IPS-18c (cell line): Measurements from ENCODE around the gene RITA1.

ENCODE experiments used
- H3K4me3 ChIP-seq: 2 replicates; pipeline ENCODE4 v1.7.0; 2013; ENCODE audit warnings: low read depth, mild to moderate bottlenecking, low read length, moderate library complexity; ENCODE audit not compliant: insufficient read depth
- H3K9me3 ChIP-seq: one replicate; pipeline ENCODE4 v1.6.1; 2013; ENCODE audit warnings: mild to moderate bottlenecking, low read length, moderate library complexity; ENCODE audit not compliant: control insufficient read depth, insufficient read depth

Gene RITA1

GRCh38 chr12:113211160-113211559 lies 25.6 kb downstream of the RITA1 start:
- no peaks in the 10 kb centered on the region for H3K9me3 ChIP-seq
- no peak overlapping the region for H3K4me3 ChIP-seq

- no peak overlapping the region for H3K4me3 ChIP-seq
- no peaks in the 10 kb centered on the region for H3K9me3 ChIP-seq
Measured at GRCh38 chr12:113214895-113215400, 29.4 kb downstream of the RITA1 start.

- Histone ChIP-seq H3K9me3 (no peaks in the 10 kb centered on the region), H3K4me3 (no peak overlapping the region)
Measured at GRCh38 chr12:113216027-113216426, 30.5 kb downstream of the RITA1 start.

GRCh38 chr12:113220593-113221180 lies 35.2 kb downstream of the RITA1 start:
- H3K4me3 ChIP-seq: peak overlapping the region; percentile 54

GRCh38 chr12:113221181-113221996 lies 35.9 kb downstream of the RITA1 start, which contains the start of gene TPCN1:
Gene TPCN1, plus strand, starts transcription at chr12:113221464. Its CDS starts 5,389 bp downstream, at chr12:113226853.
- peaks cover 3% of the 10 kb centered on the region for H3K9me3 ChIP-seq
- H3K4me3 ChIP-seq: peak within 1 kb of the TSS; percentile 82

More at GRCh38 chr12:113220593-113221180, 35.2 kb downstream of the RITA1 start:
- peaks cover 3% of the 10 kb centered on the region for H3K9me3 ChIP-seq

- peak overlapping the region; percentile 82 for H3K4me3 ChIP-seq
- H3K9me3 ChIP-seq: peaks cover 3% of the 10 kb centered on the region
Measured at GRCh38 chr12:113221997-113222729, 36.6 kb downstream of the RITA1 start.

- peaks cover 3% of the 10 kb centered on the region for H3K9me3 ChIP-seq
- no peak overlapping the region for H3K4me3 ChIP-seq
Measured at GRCh38 chr12:113222730-113223531, 37.4 kb downstream of the RITA1 start.

- H3K4me3 ChIP-seq: no peak overlapping the region
- peaks cover 3% of the 10 kb centered on the region for H3K9me3 ChIP-seq
Measured at GRCh38 chr12:113224955-113225354, 39.4 kb downstream of the RITA1 start.

- H3K9me3 ChIP-seq: peaks cover 4% of the 10 kb centered on the region
- no peak overlapping the region for H3K4me3 ChIP-seq
Measured at GRCh38 chr12:113226696-113227568, 41.4 kb downstream of the RITA1 start.

- peaks cover 4% of the 10 kb centered on the region for H3K9me3 ChIP-seq
Measured at GRCh38 chr12:113227686-113228391, 42.3 kb downstream of the RITA1 start.

GRCh38 chr12:113228394-113229028 lies 43.0 kb downstream of the RITA1 start:
- no peak overlapping the region for H3K4me3 ChIP-seq
- peaks cover 4% of the 10 kb centered on the region for H3K9me3 ChIP-seq

More at GRCh38 chr12:113227686-113228391, 42.3 kb downstream of the RITA1 start:
- H3K4me3 ChIP-seq: no peak overlapping the region

- Histone ChIP-seq H3K9me3 (peaks cover 4% of the 10 kb centered on the region), H3K4me3 (no peak overlapping the region)
Measured at GRCh38 chr12:113230315-113231234, 45.1 kb downstream of the RITA1 start.

- peaks cover 4% of the 10 kb centered on the region for H3K9me3 ChIP-seq
- H3K4me3 ChIP-seq: no peak overlapping the region
Measured at GRCh38 chr12:113231235-113232088, 45.9 kb downstream of the RITA1 start.
